Common myeloid progenitor, CD34-positive (primary cell): ENCODE results near the gene GPR17.

Experiments used
- CTCF ChIA-PET: fragments of 350-600 bp; sonication (Branson Sonifier 250); formaldehyde crosslinking; loops from one replicate; lab custom pipeline; 2021; ENCODE audit warnings: antibody characterized with exemption; lab: Charles Lee
- POLR2A ChIA-PET: fragments of 350-600 bp; sonication (Branson Sonifier 250); formaldehyde crosslinking; loops from one replicate; lab custom pipeline; 2021; ENCODE audit warnings: antibody characterized with exemption; lab: Charles Lee
- DNase-seq, 3 donors: peaks; one replicate each; pipeline versions ENCODE4 v3.0.0 to v3.0.0-alpha.2; 2013
- H3K27ac ChIP-seq, 2 experiments: 1 replicate in 1 of 2; 2 replicates in 1 of 2; pipeline ENCODE4 v1.7.0; 2013; ENCODE audit warnings: inconsistent platforms in 2 of 2, low read length in 2 of 2, mild to moderate bottlenecking in 2 of 2, low read depth in 1 of 2, moderate library complexity in 1 of 2; ENCODE audit not compliant: severe bottlenecking in 2 of 2, insufficient read depth in 1 of 2, poor library complexity in 1 of 2
- H3K27me3 ChIP-seq, 5 experiments: replicated peaks in 2 of 5; 1 replicate in 3 of 5; 2 replicates in 2 of 5; pipeline versions ENCODE4 v1.6.1 to v1.7.0; 2013; ENCODE audit warnings: low read length in 4 of 5, mild to moderate bottlenecking in 2 of 5, moderate library complexity in 2 of 5, inconsistent platforms in 1 of 5; ENCODE audit not compliant: insufficient read depth in 5 of 5, control insufficient read depth in 4 of 5
- H3K36me3 ChIP-seq, 4 experiments: 1 replicate in 2 of 4; 2 replicates in 2 of 4; pipeline versions ENCODE4 v1.6.1 to v1.7.0; 2013; ENCODE audit warnings: low read length in 3 of 4, control low read depth in 1 of 4, mild to moderate bottlenecking in 1 of 4; ENCODE audit not compliant: control insufficient read depth in 4 of 4, insufficient read depth in 4 of 4
- H3K4me1 ChIP-seq, 4 experiments: 1 replicate in 3 of 4; 2 replicates in 1 of 4; pipeline versions ENCODE4 v1.6.1 to v1.7.1; 2013; ENCODE audit warnings: low read length in 3 of 4, mild to moderate bottlenecking in 3 of 4, control low read depth in 1 of 4, inconsistent platforms in 1 of 4, moderate library complexity in 1 of 4; ENCODE audit not compliant: control insufficient read depth in 4 of 4, insufficient read depth in 4 of 4; ENCODE audit errors: control extremely low read depth in 1 of 4
- H3K4me3 ChIP-seq, 7 experiments: 1 replicate in 4 of 7; 2 replicates in 3 of 7; pipeline versions ENCODE4 v1.5.1 to v1.7.0; 2013; ENCODE audit warnings: mild to moderate bottlenecking in 7 of 7, low read length in 6 of 7, moderate library complexity in 6 of 7, inconsistent platforms in 2 of 7, low read depth in 2 of 7, control low read depth in 1 of 7; ENCODE audit not compliant: insufficient read depth in 4 of 7, control insufficient read depth in 1 of 7; ENCODE audit errors: extremely low read depth in 1 of 7
- H3K9me3 ChIP-seq, 5 experiments: 1 replicate in 4 of 5; 2 replicates in 1 of 5; pipeline versions ENCODE4 v1.6.1 to v1.7.1; 2013; ENCODE audit warnings: low read length in 4 of 5, mild to moderate bottlenecking in 2 of 5, inconsistent platforms in 1 of 5, low read depth in 1 of 5, moderate library complexity in 1 of 5; ENCODE audit not compliant: control insufficient read depth in 4 of 5, insufficient read depth in 2 of 5; ENCODE audit errors: control extremely low read depth in 1 of 5
- WGBS: methylation state at CpG from one replicate; pipeline ENCODE4 v1.1.5; 2013; ENCODE audit not compliant: insufficient coverage; 5-methylcytosine and 5-hydroxymethylcytosine counted together

Gene GPR17

DNA sequence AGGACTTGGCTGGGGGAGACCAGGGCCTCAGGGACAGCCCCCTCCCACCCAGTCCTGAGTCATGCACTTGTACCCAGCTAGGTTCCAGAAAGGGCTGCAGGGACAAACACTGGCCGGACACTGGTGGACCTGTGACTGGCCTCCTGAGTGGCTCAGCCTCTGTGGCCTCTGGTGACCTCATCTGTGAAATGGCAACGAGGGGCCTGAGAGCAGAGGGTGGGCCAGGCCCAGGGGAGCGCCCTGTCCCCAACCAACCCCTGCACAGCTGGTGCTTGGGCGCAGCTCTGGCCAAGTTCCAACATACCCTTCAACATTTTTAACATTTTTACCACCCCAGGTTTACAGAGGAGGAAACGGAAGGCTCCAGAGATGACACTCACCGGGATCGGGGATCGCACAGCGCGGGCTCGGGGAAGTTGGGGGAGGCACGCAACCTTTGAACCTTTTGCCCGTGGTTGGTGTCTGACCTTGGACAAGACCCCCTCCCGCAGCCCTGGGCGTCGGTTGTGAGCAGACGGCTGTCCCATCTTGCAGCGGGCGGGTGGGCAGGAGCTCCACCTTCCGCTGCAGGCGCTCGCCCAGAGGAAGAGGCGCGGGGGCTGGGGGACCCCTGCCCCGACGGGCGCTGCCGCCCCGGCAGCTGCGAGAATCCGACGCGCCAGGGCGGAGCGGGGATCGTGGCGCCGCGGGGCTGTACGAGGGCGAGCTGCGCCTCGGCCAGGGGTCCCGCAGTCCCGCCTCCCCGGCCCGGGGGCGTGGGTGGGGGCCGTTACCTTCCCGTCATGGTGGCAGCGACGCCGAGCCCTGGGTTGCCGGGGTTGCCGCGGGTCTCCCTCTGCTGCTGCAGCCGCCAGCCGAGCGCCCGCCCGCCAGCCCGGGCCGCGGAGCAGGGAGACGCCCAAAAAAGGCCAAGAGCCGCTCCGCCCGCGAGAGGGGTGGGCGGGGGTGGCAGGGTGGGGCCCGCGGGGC is 28.6 kb downstream of the GPR17 start:
- Histone ChIP-seq H3K4me1 (peaks cover 0 to 13% (median 7%) of the 10 kb centered on the region in 4 experiments), H3K27me3 (peaks cover 3 to 71% (median 31%) of the 10 kb centered on the region in 5 experiments), H3K4me3 (peak overlapping the region in 5 of 7 experiments; percentile 2 to 66 (median 61)), H3K27ac (no peak overlapping the region), H3K36me3 (no peaks in the 10 kb centered on the region), H3K9me3 (peaks cover 0 to 3% (median 0%) of the 10 kb centered on the region in 5 experiments)
- CTCF ChIA-PET: interaction anchor here (1.0 to 4.6 kb wide), 2 partner anchors 21 to 24 kb away, joined by 3 to 19 read pairs; no protein-coding TSS in a partner anchor
- POLR2A ChIA-PET: interaction anchor here (0.7 kb wide), 1 partner anchor 200 kb away, joined by 3 read pairs; no protein-coding TSS in a partner anchor
- peak in 2 of 3 donors; percentile 21 to 51 for DNase-seq
- 10% methylated on average over 54 of the region's 72 CpGs for WGBS

DNA sequence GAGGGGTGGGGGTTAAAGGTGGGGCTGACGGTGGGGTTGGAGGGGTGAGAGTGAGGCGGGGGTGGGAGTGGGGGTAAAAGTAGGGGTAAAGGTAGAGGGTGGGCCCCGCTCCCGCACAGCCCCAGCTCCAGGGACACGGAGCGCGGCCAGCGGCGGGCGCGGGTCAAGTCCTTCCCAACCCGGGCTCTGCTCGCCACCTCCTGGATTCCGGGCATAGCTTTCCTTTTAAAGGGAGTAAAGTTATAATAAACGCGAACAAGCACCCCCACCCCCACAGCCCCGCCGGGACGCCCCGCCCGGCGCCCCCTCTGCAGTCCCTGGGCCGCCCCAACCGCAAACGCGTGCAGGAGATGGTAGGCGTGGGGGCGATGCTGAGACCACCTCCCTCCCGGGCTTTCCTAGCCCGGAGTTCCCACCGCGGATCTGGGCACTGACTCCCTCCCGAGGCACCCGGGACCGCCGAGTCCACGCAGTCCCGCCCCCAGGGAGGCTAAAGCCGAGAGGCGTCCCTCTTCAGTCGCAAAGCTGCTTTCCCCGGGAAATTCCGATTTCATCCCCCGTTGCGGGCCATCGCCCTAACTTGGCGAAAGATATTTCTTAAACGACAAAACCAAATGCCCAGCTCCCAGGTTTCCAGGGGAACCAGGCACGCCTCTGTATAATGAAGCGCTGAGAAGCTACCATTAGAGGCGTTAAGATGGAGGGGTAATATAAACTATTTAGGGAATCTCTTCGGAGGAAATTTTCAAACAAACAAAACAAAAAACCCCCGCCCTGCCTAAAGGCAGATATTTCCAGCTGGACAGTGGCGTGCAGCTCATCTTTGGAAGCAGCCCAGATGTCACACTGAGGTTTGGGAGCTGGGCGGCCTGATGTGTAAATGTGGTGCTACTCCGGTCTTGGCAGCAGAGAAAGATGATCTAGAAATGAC is 29.6 kb downstream of the GPR17 start, which contains the start of gene LIMS2:
TSS of gene LIMS2 (minus strand) at position 200 of the 931 bp plus-strand sequence. CDS start 506 bp downstream, outside the sequence.
- H3K27me3 ChIP-seq: peaks cover 3 to 70% (median 31%) of the 10 kb centered on the region in 5 experiments
- peak in 1 of 3 donors; percentile 31 for DNase-seq
- H3K27ac ChIP-seq: no peak within 1 kb of the TSS
- peaks cover 0 to 13% (median 7%) of the 10 kb centered on the region in 4 experiments for H3K4me1 ChIP-seq
- peak within 1 kb of the TSS in 5 of 7 experiments; percentile 25 to 68 (median 66) for H3K4me3 ChIP-seq
- H3K36me3 ChIP-seq: no peaks in the 10 kb centered on the region
- ChIA-PET POLR2A (no interaction called here), CTCF (interaction anchor here (1.0 to 4.6 kb wide), 5 partner anchors 18 to 26 kb away, joined by 3 to 19 read pairs (median 8); partner anchors contain the start of gene SFT2D3)
- 1% methylated on average over 39 of the region's 56 CpGs for WGBS
- H3K9me3 ChIP-seq: no peaks in the 10 kb centered on the region

DNA sequence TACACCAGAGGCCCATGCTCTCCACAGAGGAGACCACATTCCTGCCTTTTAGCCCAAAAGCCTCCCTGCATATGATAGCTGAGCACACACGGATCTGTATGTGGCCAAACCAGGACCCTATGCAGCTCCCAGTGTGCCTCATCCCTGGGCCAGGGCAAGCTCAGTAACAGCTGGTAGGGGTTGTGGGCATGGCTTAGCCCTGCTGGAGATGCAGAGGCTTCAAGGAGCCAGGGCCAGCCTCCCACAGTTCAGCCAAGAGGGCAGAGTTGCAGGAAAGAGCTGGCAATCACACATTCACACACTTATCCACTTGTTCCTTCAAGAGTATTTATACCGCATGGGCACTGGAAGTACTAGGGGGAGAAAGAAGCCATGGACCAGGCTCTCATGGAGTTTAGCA is 31.0 kb downstream of the GPR17 start:
- POLR2A ChIA-PET: interaction anchor here (0.6 kb wide), 2 partner anchors 610 to 633 kb away, joined by 3 read pairs; no protein-coding TSS in a partner anchor
- WGBS: 100% methylated on average over 1 of the region's 2 CpGs
- H3K27me3 ChIP-seq: peaks cover 3 to 60% (median 28%) of the 10 kb centered on the region in 5 experiments
- H3K4me1 ChIP-seq: peaks cover 0 to 13% (median 11%) of the 10 kb centered on the region in 4 experiments
- H3K9me3 ChIP-seq: no peaks in the 10 kb centered on the region
- H3K36me3 ChIP-seq: no peaks in the 10 kb centered on the region
- DNase-seq: no peak
- H3K4me3 ChIP-seq: no peak overlapping the region
- no peak overlapping the region for H3K27ac ChIP-seq
- CTCF ChIA-PET: interaction anchor here (1.6 to 4.6 kb wide), 5 partner anchors 18 to 27 kb away, joined by 4 to 19 read pairs (median 8); partner anchors contain the start of gene SFT2D3

DNA sequence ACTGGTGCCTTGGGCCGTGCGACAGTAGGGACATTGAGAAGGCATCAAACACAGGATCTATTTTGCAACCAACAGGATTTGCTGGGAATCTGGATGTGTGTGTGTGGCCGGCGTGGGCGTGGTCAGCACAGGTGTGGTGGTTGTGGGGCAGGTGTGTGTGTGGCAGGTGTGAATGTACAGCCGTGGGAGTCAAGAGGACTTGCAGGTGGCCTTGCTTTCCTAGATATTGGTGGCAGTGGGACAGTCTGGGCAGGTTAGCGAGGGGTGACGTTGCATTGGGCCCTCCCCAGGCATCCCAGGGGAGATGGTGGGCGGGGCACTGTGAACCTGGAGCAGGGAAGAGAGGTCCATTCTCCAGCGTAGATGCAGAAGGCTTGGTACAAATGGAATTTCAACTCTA is 32.6 kb downstream of the GPR17 start:
- H3K9me3 ChIP-seq: no peaks in the 10 kb centered on the region
- peaks cover 3 to 45% (median 21%) of the 10 kb centered on the region in 5 experiments for H3K27me3 ChIP-seq
- H3K36me3 ChIP-seq: no peaks in the 10 kb centered on the region
- CTCF ChIA-PET: interaction anchor here (1.3 kb wide), 1 partner anchor 24 kb away, joined by 3 read pairs; no protein-coding TSS in a partner anchor
- 98% methylated on average over 7 of the region's 10 CpGs for WGBS
- peaks cover 0 to 13% (median 11%) of the 10 kb centered on the region in 4 experiments for H3K4me1 ChIP-seq
- POLR2A ChIA-PET: no interaction called here
- H3K27ac ChIP-seq: no peak overlapping the region
- no peak for DNase-seq
- H3K4me3 ChIP-seq: no peak overlapping the region

DNA sequence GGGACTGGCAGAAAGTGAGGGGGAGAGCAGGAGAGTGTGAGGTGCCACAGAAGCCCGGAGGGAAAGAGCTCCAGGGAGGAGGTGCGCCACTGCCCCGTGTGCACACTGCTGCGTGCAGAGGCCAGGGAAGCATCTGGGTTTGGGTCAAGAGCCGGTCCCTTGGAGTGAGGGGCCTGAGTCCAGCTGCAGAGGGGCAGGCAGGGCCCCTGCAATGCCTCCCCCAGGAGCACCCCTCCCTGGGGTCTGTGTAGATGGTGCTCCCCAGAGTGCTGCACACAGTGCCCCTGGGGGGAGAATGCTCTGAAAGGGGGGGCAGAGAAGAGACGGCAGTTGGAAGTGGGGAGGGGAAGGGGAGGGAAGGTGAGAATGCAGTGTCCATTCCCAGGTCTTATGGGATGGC is 33.0 kb downstream of the GPR17 start:
- Histone ChIP-seq H3K27me3 (peaks cover 3 to 40% (median 18%) of the 10 kb centered on the region in 5 experiments), H3K9me3 (no peaks in the 10 kb centered on the region), H3K4me1 (peaks cover 0 to 12% (median 11%) of the 10 kb centered on the region in 4 experiments), H3K4me3 (no peak overlapping the region), H3K36me3 (no peaks in the 10 kb centered on the region), H3K27ac (no peak overlapping the region)
- no peak for DNase-seq
- CTCF ChIA-PET: interaction anchor here (1.1 to 1.3 kb wide), 3 partner anchors 15 to 23 kb away, joined by 3 to 4 read pairs (median 3); no protein-coding TSS in a partner anchor
- 93% methylated on average over 6 of the region's 6 CpGs for WGBS
- POLR2A ChIA-PET: no interaction called here

DNA sequence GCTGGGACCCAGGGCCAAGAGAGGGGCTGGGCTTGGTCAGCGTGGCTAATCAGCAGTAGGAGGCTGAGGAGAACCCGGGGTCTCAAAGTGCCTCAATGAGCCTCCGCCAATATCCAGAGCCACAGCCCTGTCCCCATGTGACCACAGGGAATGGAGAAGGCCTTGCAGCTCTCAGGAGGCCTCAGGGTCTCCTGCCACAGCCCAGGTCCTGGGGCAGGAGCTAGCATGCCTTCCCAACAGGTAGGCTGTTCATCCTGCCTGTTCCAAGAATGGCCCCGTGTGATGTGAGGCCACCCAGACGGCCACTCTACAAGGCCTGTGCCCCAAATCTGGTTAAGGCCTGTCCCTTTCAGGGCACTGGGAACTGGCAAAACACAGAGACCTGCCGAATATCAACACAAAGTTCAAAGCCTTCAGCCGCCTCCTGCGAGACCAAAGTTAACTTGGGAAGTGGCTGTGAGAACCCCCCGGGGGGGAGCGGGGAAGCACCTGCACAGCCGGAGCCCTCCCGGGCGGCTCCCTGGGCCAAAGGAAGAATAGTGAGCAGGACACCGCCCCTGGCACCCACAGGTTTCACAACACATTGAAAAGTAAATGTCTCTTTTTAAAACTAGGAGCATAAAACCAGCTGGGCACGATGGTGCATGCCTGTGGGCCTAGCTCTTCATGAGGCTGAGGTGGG is 33.9 kb downstream of the GPR17 start:
- no peak overlapping the region for H3K4me3 ChIP-seq
- peaks cover 3 to 32% (median 16%) of the 10 kb centered on the region in 5 experiments for H3K27me3 ChIP-seq
- WGBS: 92% methylated on average over 14 of the region's 15 CpGs
- CTCF ChIA-PET: interaction anchor here (1.1 to 1.4 kb wide), 5 partner anchors 8 to 88 kb away, joined by 3 to 5 read pairs (median 3); no protein-coding TSS in a partner anchor
- DNase-seq: no peak
- POLR2A ChIA-PET: no interaction called here
- no peaks in the 10 kb centered on the region for H3K9me3 ChIP-seq
- peaks cover 0 to 7% (median 4%) of the 10 kb centered on the region in 4 experiments for H3K4me1 ChIP-seq
- H3K36me3 ChIP-seq: no peaks in the 10 kb centered on the region
- no peak overlapping the region for H3K27ac ChIP-seq
